K562 (cell line): Measurements from ENCODE around the gene GTF2H4. TPM values are rescaled to one million over a fixed set of nuclear protein-coding genes. Genes with fewer than 3 reads are reported as not detected.

Experiments used
- ARID1B ChIP-seq: fragments of 450-650 bp; IDR thresholded peaks from 2 replicates; pipeline ENCODE4 v1.6.1; 2016; ENCODE audit warnings: antibody characterized with exemption, mild to moderate bottlenecking, inconsistent platforms
- ARID2 ChIP-seq: fragments of 450-650 bp; IDR thresholded peaks from 2 replicates; pipeline ENCODE4 v1.6.1; 2017; ENCODE audit warnings: antibody characterized with exemption, mild to moderate bottlenecking
- ASH1L ChIP-seq: fragments of 450-650 bp; IDR thresholded peaks from 2 replicates; pipeline ENCODE4 v1.6.1; 2018; ENCODE audit warnings: borderline replicate concordance, mild to moderate bottlenecking, low read depth; ENCODE audit not compliant: partially characterized antibody
- FOXA1 ChIP-seq: fragments of 450-650 bp; IDR thresholded peaks from 2 replicates; pipeline ENCODE4 v1.6.1; 2016; ENCODE audit warnings: mild to moderate bottlenecking, borderline replicate concordance
- FOXK1 ChIP-seq: sonication (generic); formaldehyde crosslinking; IDR thresholded peaks from 2 replicates; pipeline ENCODE4 v1.8.0; 2022; ENCODE audit warnings: missing genetic modification reagents, mild to moderate bottlenecking, borderline replicate concordance
- HLTF ChIP-seq: fragments of 450-650 bp; IDR thresholded peaks from 2 replicates; pipeline ENCODE4 v1.6.1; 2016
- LCOR ChIP-seq: sonication (generic); formaldehyde crosslinking; IDR thresholded peaks from 2 replicates; pipeline ENCODE4 v1.8.0; 2022; ENCODE audit warnings: mild to moderate bottlenecking, missing genetic modification reagents
- LEF1 ChIP-seq: fragments of 450-650 bp; IDR thresholded peaks from 2 replicates; pipeline ENCODE4 v1.6.1; 2016; ENCODE audit warnings: mild to moderate bottlenecking
- MTA1 ChIP-seq: fragments of 450-650 bp; IDR thresholded peaks from 2 replicates; pipeline ENCODE4 v1.6.1; 2017; ENCODE audit warnings: borderline replicate concordance
- POLR2B ChIP-seq: fragments of 450-650 bp; IDR thresholded peaks from 2 replicates; pipeline ENCODE4 v1.6.1; 2018; ENCODE audit warnings: low read depth; ENCODE audit not compliant: partially characterized antibody
- RAD21 ChIP-seq, 2 experiments: fragments of 250-450 bp in 1 of 2; fragments of 450-650 bp in 1 of 2; sonication (Bioruptor Pico) in 1 of 2; formaldehyde crosslinking in 1 of 2; IDR thresholded peaks in 1 of 2; conservative IDR thresholded peaks in 1 of 2; 2 replicates each; pipeline versions ENCODE4 v1.4.0 to v1.8.0; 2020 to 2022; ENCODE audit warnings: mild to moderate bottlenecking in 2 of 2, moderate library complexity in 1 of 2
- SETDB1 ChIP-seq: IDR thresholded peaks from one replicate; pipeline ENCODE4 v1.6.1; 2012; ENCODE audit warnings: low read length, control low read depth, inconsistent platforms
- SNIP1 ChIP-seq: fragments of 450-650 bp; IDR thresholded peaks from 2 replicates; pipeline ENCODE4 v1.7.1; 2017; ENCODE audit warnings: low read depth, mild to moderate bottlenecking
- ZNF124 ChIP-seq: sonication (generic); formaldehyde crosslinking; IDR thresholded peaks from 2 replicates; pipeline ENCODE4 v1.8.1; 2022; ENCODE audit warnings: missing genetic modification reagents
- polyA plus RNA-seq, 8 experiments: library from polyadenylated mRNA; depleted of rRNA in 4 of 8; stranded (reverse) in 5 of 8; unstranded in 3 of 8; fragments of >200 nt; fragmentation: Nextera tagmentation in 2 of 8; fragmentation: Illumina TruSeq in 1 of 8; extraction: Ambion mirVana in 2 of 8; extraction: Trizol in 1 of 8; gene quantifications; 2 replicates each; pipeline versions ENCODE4 v1.2.1 to v1.2.3, GENCODE V29; 2011 to 2014; ENCODE audit warnings: inconsistent platforms in 1 of 8, missing spikeins in 1 of 8
- total RNA-seq, 7 experiments: library from RNA; depleted of rRNA in 6 of 7; stranded (reverse); fragments of >200 nt in 6 of 7; fragmentation: Illumina TruSeq in 2 of 7; extraction: Trizol in 2 of 7; gene quantifications; 2 replicates each; pipeline versions ENCODE4 v1.2.1 to v1.2.3, GENCODE V29; 2011 to 2021; ENCODE audit warnings: low replicate concordance in 1 of 7
- TF ChIP-seq, protein P1 (sequence below), 3 experiments: IDR thresholded peaks in 2 of 3; conservative IDR thresholded peaks in 1 of 3; 2 replicates each; pipeline ENCODE4 v1.5.1; 2011 to 2012; ENCODE audit warnings: low read length in 3 of 3, mild to moderate bottlenecking in 3 of 3, control low read depth in 2 of 3, improper control_type of control experiment in 1 of 3, inconsistent platforms in 1 of 3, low read depth in 1 of 3, mixed read lengths in 1 of 3, moderate library complexity in 1 of 3; ENCODE audit not compliant: insufficient read depth in 2 of 3
- TF ChIP-seq, protein P2 (sequence below): IDR thresholded peaks from 3 replicates; pipeline ENCODE4 v1.6.1; 2011; ENCODE audit warnings: borderline replicate concordance, mild to moderate bottlenecking, moderate library complexity; ENCODE audit not compliant: insufficient read length; ENCODE audit errors: extremely low read depth
- TF ChIP-seq, protein P3 (sequence below): fragments of 250-450 bp; sonication (Bioruptor Pico); IDR thresholded peaks from 2 replicates; pipeline ENCODE4 v1.4.0; 2020; ENCODE audit warnings: borderline replicate concordance
- TF ChIP-seq, protein P4 (sequence below): fragments of 450-650 bp; IDR thresholded peaks from 2 replicates; pipeline ENCODE4 v1.6.1; 2017; ENCODE audit warnings: antibody characterized with exemption

The GTF2H4 gene
- total and polyA plus RNA-seq, 9 of the 15 experiments (the other 6 are each of a cell fraction or from before 2014, with no cell fraction given): 3.6 to 86.1 (median 39.6) TPM

DNA sequence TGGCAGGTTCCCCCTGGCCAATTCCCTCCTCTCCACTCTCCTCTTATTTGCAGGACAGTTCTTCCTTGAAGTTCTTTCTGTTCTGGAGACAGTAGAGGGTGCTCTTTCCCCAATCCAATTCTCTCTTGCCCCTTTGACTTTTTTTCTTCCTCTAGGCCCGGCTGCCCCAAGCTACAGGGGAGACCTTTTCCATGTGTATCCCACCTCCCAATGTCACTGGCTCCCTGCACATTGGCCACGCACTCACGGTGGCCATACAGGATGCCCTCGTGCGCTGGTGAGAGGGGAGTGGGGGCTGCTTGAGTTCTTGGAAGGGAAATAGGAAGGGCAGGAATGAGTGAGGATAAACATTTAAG is 7.6 kb downstream of the GTF2H4 start (continued):
- TF ChIP-seq ASH1L: no peak
- no peak for TF ChIP-seq LEF1
- TF ChIP-seq, protein P1, sequence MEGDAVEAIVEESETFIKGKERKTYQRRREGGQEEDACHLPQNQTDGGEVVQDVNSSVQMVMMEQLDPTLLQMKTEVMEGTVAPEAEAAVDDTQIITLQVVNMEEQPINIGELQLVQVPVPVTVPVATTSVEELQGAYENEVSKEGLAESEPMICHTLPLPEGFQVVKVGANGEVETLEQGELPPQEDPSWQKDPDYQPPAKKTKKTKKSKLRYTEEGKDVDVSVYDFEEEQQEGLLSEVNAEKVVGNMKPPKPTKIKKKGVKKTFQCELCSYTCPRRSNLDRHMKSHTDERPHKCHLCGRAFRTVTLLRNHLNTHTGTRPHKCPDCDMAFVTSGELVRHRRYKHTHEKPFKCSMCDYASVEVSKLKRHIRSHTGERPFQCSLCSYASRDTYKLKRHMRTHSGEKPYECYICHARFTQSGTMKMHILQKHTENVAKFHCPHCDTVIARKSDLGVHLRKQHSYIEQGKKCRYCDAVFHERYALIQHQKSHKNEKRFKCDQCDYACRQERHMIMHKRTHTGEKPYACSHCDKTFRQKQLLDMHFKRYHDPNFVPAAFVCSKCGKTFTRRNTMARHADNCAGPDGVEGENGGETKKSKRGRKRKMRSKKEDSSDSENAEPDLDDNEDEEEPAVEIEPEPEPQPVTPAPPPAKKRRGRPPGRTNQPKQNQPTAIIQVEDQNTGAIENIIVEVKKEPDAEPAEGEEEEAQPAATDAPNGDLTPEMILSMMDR (IDR thresholded peaks at IDR 0.05 in 2 of 3, conservative IDR thresholded peaks at IDR 0.05 in 1 of 3; ENCODE audit: insufficient read depth in 2 of 3, low read depth in 1 of 3, low read length in 3 of 3): peak; percentile 75 to 92 (median 85)
- TF ChIP-seq, protein P2, sequence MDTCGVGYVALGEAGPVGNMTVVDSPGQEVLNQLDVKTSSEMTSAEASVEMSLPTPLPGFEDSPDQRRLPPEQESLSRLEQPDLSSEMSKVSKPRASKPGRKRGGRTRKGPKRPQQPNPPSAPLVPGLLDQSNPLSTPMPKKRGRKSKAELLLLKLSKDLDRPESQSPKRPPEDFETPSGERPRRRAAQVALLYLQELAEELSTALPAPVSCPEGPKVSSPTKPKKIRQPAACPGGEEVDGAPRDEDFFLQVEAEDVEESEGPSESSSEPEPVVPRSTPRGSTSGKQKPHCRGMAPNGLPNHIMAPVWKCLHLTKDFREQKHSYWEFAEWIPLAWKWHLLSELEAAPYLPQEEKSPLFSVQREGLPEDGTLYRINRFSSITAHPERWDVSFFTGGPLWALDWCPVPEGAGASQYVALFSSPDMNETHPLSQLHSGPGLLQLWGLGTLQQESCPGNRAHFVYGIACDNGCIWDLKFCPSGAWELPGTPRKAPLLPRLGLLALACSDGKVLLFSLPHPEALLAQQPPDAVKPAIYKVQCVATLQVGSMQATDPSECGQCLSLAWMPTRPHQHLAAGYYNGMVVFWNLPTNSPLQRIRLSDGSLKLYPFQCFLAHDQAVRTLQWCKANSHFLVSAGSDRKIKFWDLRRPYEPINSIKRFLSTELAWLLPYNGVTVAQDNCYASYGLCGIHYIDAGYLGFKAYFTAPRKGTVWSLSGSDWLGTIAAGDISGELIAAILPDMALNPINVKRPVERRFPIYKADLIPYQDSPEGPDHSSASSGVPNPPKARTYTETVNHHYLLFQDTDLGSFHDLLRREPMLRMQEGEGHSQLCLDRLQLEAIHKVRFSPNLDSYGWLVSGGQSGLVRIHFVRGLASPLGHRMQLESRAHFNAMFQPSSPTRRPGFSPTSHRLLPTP: no peak
- no peak for TF ChIP-seq POLR2B
- no peak for TF ChIP-seq FOXA1
- TF ChIP-seq HLTF: no peak
- TF ChIP-seq, protein P3, sequence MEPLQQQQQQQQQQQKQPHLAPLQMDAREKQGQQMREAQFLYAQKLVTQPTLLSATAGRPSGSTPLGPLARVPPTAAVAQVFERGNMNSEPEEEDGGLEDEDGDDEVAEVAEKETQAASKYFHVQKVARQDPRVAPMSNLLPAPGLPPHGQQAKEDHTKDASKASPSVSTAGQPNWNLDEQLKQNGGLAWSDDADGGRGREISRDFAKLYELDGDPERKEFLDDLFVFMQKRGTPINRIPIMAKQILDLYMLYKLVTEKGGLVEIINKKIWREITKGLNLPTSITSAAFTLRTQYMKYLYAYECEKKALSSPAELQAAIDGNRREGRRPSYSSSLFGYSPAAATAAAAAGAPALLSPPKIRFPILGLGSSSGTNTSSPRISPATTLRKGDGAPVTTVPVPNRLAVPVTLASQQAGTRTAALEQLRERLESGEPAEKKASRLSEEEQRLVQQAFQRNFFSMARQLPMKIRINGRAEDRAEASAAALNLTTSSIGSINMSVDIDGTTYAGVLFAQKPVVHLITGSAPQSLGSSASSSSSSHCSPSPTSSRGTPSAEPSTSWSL (CRISPR knock-in tag): no peak
- TF ChIP-seq LCOR: peak; percentile 66; the same call in 1 of the 2 replicates
- TF ChIP-seq ZNF124 (CRISPR knock-in tag): no peak
- TF ChIP-seq ARID2: peak; percentile 75; the same call in 1 of the 2 replicates
- TF ChIP-seq SETDB1: no peak
- TF ChIP-seq MTA1: 0 out of 2 replicates have a peak, but pooled peaks have one; percentile 15
- no peak for TF ChIP-seq ARID1B
- TF ChIP-seq, protein P4, sequence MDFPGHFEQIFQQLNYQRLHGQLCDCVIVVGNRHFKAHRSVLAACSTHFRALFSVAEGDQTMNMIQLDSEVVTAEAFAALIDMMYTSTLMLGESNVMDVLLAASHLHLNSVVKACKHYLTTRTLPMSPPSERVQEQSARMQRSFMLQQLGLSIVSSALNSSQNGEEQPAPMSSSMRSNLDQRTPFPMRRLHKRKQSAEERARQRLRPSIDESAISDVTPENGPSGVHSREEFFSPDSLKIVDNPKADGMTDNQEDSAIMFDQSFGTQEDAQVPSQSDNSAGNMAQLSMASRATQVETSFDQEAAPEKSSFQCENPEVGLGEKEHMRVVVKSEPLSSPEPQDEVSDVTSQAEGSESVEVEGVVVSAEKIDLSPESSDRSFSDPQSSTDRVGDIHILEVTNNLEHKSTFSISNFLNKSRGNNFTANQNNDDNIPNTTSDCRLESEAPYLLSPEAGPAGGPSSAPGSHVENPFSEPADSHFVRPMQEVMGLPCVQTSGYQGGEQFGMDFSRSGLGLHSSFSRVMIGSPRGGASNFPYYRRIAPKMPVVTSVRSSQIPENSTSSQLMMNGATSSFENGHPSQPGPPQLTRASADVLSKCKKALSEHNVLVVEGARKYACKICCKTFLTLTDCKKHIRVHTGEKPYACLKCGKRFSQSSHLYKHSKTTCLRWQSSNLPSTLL: no peak
- TF ChIP-seq SNIP1: no peak
- 0 out of 2 replicates have a peak, but pooled peaks have one; percentile 35 for TF ChIP-seq FOXK1 (CRISPR knock-in tag)
- TF ChIP-seq RAD21 (CRISPR knock-in tag; conservative IDR thresholded peaks at IDR 0.05 in 1 of 2, IDR thresholded peaks at IDR 0.05 in 1 of 2): peak; percentile 85 to 92
